Right lobe of liver (tissue), 6 donors: ENCODE measurements around the gene RNH1. TPM values are rescaled to one million over a fixed set of nuclear protein-coding genes. Genes with fewer than 3 reads are reported as not detected.

Source experiments
- ATAC-seq, 4 donors: fragments of 200-7000 bp; cut with Tn5 transposase; one replicate each; pipeline ENCODE4 v1.9.1; 2020; ENCODE audit warnings: mild to moderate bottlenecking in 4 of 4, moderate library complexity in 4 of 4
- DNase-seq, 3 donors: peaks; one replicate each; pipeline ENCODE4 v3.0.0-alpha.2; 2020
- H3K27ac ChIP-seq, 3 donors: fragments of 200-600 bp; one replicate each; pipeline ENCODE4 v1.8.0; 2022
- H3K27me3 ChIP-seq, 2 donors: fragments of 200-600 bp; one replicate each; pipeline ENCODE4 v1.8.0; 2022
- H3K36me3 ChIP-seq, 4 donors: fragments of 200-600 bp; sonication (generic) in 1 of 4; one replicate each; pipeline versions ENCODE4 v1.5.1 to v1.8.0; 2017 to 2022; ENCODE audit warnings: control low read depth in 1 of 4
- H3K4me1 ChIP-seq, 4 donors: fragments of 200-600 bp; sonication (generic) in 1 of 4; one replicate each; pipeline versions ENCODE4 v1.5.1 to v1.8.0; 2017 to 2022; ENCODE audit warnings: control low read depth in 1 of 4
- H3K4me3 ChIP-seq, 3 donors: fragments of 200-600 bp; one replicate each; pipeline ENCODE4 v1.8.0; 2022
- H3K9me3 ChIP-seq, 4 donors: fragments of 200-600 bp; sonication (generic) in 1 of 4; one replicate each; pipeline versions ENCODE4 v1.5.1 to v1.8.0; 2017 to 2022; ENCODE audit warnings: control low read depth in 1 of 4
- POLR2A ChIP-seq: fragments of 450-650 bp; IDR thresholded peaks from one replicate; pipeline ENCODE4 v1.6.1; 2017; ENCODE audit warnings: antibody characterized with exemption, mild to moderate bottlenecking
- whole genome bisulfite sequencing: methylation state at CpG from one replicate; pipeline ENCODE4 v1.1.6; 2018; ENCODE audit warnings: low coverage, low lambda C conversion rate; ENCODE audit not compliant: insufficient coverage; ENCODE audit errors: missing lambda C conversion rate; 5-methylcytosine and 5-hydroxymethylcytosine counted together
- intact Hi-C, 2 donors: fragments of 100-400 bp; cut with DNase I; formaldehyde crosslinking; loops; one replicate each; pipeline versions ENCODE4 v1.11.2 to v1.14.1; 2022
- total RNA-seq, 6 experiments: library from RNA; depleted of rRNA in 2 of 6; stranded (reverse); fragments of >200 nt in 2 of 6; fragmentation: NEBNext Ultra II Directional in 3 of 6; extraction: Animal tissue kit (Norgen Biotek cat#: 25700) in 3 of 6; gene quantifications; one replicate each; pipeline versions ENCODE4 v1.1.0 to v1.2.4, GENCODE V29; 2016 to 2023
- TF ChIP-seq, protein P1 (sequence below), 4 donors: fragments of 200-600 bp in 3 of 4; fragments of 450-650 bp in 1 of 4; IDR thresholded peaks; one replicate each; pipeline versions ENCODE4 v1.5.1 to v1.8.0; 2016 to 2022; ENCODE audit warnings: antibody characterized with exemption in 4 of 4, mild to moderate bottlenecking in 2 of 4
- donor health status: DM: no; HTN: yes; CAD: no.
- donor health status: DM: no; HTN: no; CAD: no.
- donor health status: DM: no; HTN: no; CAD: no.
- donor health status: DM: no; HTN: yes; CAD: no.
- donor health status: DM: no; HTN: yes; CAD: no.

Gene RNH1
- total RNA-seq, 6 experiments from 2014 or later: 66.4 to 135 (median 76.2) TPM

DNA sequence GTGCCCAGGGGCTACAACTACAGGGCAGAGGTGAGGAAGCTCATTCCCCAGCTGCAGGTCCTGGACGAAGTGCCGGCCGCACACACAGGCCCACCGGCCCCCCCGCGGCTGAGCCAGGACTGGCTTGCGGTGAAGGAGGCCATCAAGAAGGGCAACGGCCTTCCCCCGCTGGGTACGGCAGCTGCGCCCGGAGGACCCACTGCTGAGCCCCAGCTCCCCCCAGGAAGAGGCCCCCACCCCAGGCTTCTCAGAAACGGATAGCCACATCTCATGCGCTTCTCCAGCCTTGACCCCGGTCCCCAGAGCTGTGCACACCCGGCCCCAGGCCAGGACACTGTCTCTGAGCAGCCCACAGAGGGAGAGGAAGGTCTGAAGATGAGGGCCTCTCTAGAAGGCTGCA is 44.1 kb upstream of the RNH1 start:
- no peaks in the 10 kb centered on the region for H3K27me3 ChIP-seq
- intact Hi-C loops: loop anchor here in 1 of 2 donors (10.0 kb wide), 1 partner anchor 204 kb away; no protein-coding TSS in a partner anchor
- DNase-seq (no peak), ATAC-seq (no peak)
- H3K4me1 ChIP-seq: peaks cover 0 to 10% (median 0%) of the 10 kb centered on the region in 4 donors
- no peak overlapping the region for H3K27ac ChIP-seq
- H3K36me3 ChIP-seq: no peaks in the 10 kb centered on the region
- H3K9me3 ChIP-seq: no peaks in the 10 kb centered on the region
- no peak overlapping the region for H3K4me3 ChIP-seq
- WGBS: no CpG with 5 or more reads among the region's 16 CpGs
- TF ChIP-seq, protein P1, sequence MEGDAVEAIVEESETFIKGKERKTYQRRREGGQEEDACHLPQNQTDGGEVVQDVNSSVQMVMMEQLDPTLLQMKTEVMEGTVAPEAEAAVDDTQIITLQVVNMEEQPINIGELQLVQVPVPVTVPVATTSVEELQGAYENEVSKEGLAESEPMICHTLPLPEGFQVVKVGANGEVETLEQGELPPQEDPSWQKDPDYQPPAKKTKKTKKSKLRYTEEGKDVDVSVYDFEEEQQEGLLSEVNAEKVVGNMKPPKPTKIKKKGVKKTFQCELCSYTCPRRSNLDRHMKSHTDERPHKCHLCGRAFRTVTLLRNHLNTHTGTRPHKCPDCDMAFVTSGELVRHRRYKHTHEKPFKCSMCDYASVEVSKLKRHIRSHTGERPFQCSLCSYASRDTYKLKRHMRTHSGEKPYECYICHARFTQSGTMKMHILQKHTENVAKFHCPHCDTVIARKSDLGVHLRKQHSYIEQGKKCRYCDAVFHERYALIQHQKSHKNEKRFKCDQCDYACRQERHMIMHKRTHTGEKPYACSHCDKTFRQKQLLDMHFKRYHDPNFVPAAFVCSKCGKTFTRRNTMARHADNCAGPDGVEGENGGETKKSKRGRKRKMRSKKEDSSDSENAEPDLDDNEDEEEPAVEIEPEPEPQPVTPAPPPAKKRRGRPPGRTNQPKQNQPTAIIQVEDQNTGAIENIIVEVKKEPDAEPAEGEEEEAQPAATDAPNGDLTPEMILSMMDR (IDR thresholded peaks at IDR 0.05): no peak
- no peak for TF ChIP-seq POLR2A

DNA sequence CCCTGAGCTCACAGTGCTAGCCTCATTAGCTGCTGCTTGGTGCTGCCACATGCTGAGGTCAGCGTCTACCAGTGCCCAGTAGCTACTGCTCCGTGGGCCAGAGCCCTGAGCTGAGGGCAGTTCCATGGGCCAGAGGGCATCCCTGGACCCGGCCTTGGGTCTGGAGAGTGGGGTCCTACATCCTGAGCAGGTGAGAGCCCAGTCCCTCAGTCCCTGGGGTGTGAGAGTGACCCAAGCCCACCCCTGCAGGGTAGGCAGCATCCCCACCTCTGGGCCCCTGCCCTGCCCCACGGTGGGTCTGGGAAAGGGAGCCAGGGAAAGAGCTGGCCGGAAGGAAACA is 43.7 kb upstream of the RNH1 start:
- TF ChIP-seq, protein P1 (IDR thresholded peaks at IDR 0.05): no peak
- TF ChIP-seq POLR2A: no peak
- ATAC-seq (no peak), DNase-seq (no peak)
- Histone ChIP-seq H3K36me3 (no peaks in the 10 kb centered on the region), H3K9me3 (no peaks in the 10 kb centered on the region), H3K4me1 (peaks cover 0 to 10% (median 0%) of the 10 kb centered on the region in 4 donors), H3K4me3 (no peak overlapping the region), H3K27me3 (no peaks in the 10 kb centered on the region), H3K27ac (no peak overlapping the region)
- intact Hi-C loops: loop anchor here in 1 of 2 donors (10.0 kb wide), 1 partner anchor 204 kb away; no protein-coding TSS in a partner anchor
- no CpG with 5 or more reads among the region's 5 CpGs for WGBS

DNA sequence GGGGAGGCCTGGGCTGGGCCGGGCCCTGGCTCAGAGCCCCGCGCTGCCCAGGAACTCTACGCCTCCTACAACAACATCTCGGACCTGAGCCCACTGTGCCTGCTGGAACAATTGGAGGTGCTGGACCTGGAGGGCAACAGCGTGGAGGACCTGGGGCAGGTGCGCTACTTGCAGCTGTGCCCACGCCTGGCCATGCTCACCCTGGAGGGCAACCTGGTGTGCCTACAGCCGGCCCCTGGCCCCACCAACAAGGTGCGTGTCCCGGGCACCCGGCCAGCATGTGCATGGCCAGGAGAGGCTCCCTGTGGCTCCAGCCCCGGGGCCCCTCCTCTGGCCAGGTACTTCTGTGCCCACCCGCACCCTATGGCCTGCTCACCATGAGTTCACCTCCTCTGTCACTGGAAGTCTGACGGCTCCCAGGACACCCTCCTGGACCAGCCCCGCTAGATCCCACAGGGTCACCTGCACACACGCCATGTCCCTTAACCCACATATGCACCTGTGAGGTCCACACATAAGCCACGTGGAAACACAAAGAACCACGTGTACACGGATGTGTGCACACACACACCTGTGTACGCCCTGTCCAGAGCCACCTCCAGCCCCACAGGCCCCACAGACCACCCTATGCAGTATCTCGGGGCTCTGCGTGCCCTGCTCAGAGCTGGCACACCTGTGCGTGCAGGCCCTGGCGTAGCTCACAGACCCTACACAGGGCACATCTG is 43.1 kb upstream of the RNH1 start:
- Histone ChIP-seq H3K36me3 (no peaks in the 10 kb centered on the region), H3K4me1 (peaks cover 0 to 7% (median 0%) of the 10 kb centered on the region in 4 donors), H3K4me3 (no peak overlapping the region), H3K9me3 (no peaks in the 10 kb centered on the region), H3K27me3 (no peaks in the 10 kb centered on the region), H3K27ac (no peak overlapping the region)
- no peak for ATAC-seq
- TF ChIP-seq POLR2A: no peak
- TF ChIP-seq, protein P1 (IDR thresholded peaks at IDR 0.05): no peak
- intact Hi-C loops: loop anchor here in 1 of 2 donors (10.0 kb wide), 1 partner anchor 205 kb away; no protein-coding TSS in a partner anchor
- DNase-seq: no peak
- 81% methylated on average over 4 of the region's 25 CpGs for WGBS

DNA sequence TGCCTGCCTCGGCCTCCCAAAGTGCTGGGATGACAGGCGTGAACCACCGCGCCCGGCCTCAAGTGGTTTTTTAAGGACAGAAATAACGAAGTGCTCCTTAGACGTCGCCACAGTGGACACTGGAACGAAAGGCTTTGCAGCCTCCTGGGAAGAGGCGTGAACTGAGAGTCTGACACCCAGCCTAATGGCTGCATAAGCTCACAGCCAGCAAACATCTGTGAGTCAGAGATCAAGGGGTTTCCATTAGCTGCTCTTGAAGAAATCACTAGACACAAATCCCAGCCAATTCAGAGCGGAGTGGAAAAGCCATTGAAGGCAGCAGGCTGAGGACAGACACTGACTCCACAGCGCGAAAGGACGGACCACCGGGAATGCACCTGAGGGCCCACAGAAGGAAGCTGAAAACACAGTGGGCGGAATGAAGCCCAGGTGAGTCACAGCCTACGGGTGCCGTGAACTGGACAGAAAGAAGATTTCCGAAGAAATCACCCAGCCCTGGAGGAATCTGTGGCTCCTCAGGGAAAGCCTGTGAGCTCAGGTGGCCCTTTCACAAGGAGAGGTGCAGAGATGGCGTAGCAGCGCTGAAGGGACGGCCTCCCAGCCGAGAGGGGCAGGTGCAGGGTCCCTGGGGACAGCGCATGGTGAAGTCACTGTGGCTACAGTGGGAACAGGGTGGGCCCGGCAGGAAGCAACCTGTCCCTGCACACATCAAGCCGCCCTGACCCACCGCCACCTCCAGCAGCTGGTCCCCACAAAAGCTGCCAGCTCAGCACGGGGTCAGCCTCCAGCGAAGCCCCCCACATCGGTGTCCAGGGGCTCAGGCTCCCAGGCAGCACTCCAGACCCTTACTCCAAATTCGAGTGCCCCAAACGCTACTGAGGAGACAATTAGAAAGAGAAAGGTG is 41.9 kb upstream of the RNH1 start:
- ATAC-seq (no peak), DNase-seq (no peak)
- no peak for TF ChIP-seq POLR2A
- TF ChIP-seq, protein P1 (IDR thresholded peaks at IDR 0.05): no peak
- H3K9me3 ChIP-seq: no peaks in the 10 kb centered on the region
- no peak overlapping the region for H3K4me3 ChIP-seq
- intact Hi-C loops: no loop called here
- H3K27me3 ChIP-seq: no peaks in the 10 kb centered on the region
- 89% methylated on average over 15 of the region's 32 CpGs for WGBS
- H3K36me3 ChIP-seq: no peaks in the 10 kb centered on the region
- H3K4me1 ChIP-seq: no peaks in the 10 kb centered on the region
- no peak overlapping the region for H3K27ac ChIP-seq
